HepG2 (cell line): ENCODE results near the gene SNRNP27. TPM values are rescaled to one million over a fixed set of nuclear protein-coding genes. Genes with fewer than 3 reads are reported as not detected.
A peak's percentile ranks its signal among the peaks of the same experiment; 100 is the strongest.

ENCODE experiments used
- ASH2L ChIP-seq: fragments of 300-600, 200-600 bp; sonication (generic); IDR thresholded peaks from 2 replicates; pipeline ENCODE4 v1.7.0; 2017; ENCODE audit warnings: low read depth, mild to moderate bottlenecking, moderate library complexity, mixed read lengths, low read length; ENCODE audit not compliant: insufficient read length
- ATF1 ChIP-seq: IDR thresholded peaks from 2 replicates; pipeline ENCODE4 v1.6.1; 2016; ENCODE audit warnings: mild to moderate bottlenecking, control low read depth
- CREB1 ChIP-seq, 2 experiments: fragments of 450-650 bp in 1 of 2; IDR thresholded peaks; 2 replicates each; pipeline ENCODE4 v1.6.1; 2016 to 2017; ENCODE audit warnings: control low read depth in 1 of 2, mild to moderate bottlenecking in 1 of 2, missing compliant biosample characterization in 1 of 2, missing genetic modification characterization in 1 of 2
- FOSL1 ChIP-seq: sonication (generic); formaldehyde crosslinking; IDR thresholded peaks from 2 replicates; pipeline ENCODE4 v1.9.0; 2021; ENCODE audit warnings: missing genetic modification reagents, borderline replicate concordance
- MEF2D ChIP-seq: sonication (generic); formaldehyde crosslinking; IDR thresholded peaks from 2 replicates; pipeline ENCODE4 v1.5.1; 2020; ENCODE audit warnings: mild to moderate bottlenecking, missing genetic modification reagents
- RCOR2 ChIP-seq: IDR thresholded peaks from 2 replicates; pipeline ENCODE4 v1.6.1; 2016; ENCODE audit warnings: missing biosample characterization, missing genetic modification reagents
- SMYD3 ChIP-seq: sonication (generic); formaldehyde crosslinking; IDR thresholded peaks from 2 replicates; pipeline ENCODE4 v1.8.1; 2023; ENCODE audit warnings: mild to moderate bottlenecking, missing genetic modification reagents
- SNAPC2 ChIP-seq: sonication (generic); formaldehyde crosslinking; IDR thresholded peaks from 2 replicates; pipeline ENCODE4 v1.8.1; 2022; ENCODE audit warnings: mild to moderate bottlenecking, missing genetic modification reagents
- YEATS4 ChIP-seq: sonication (generic); formaldehyde crosslinking; IDR thresholded peaks from 2 replicates; pipeline ENCODE4 v1.4.0; 2020; ENCODE audit warnings: missing genetic modification reagents, borderline replicate concordance
- ZNF333 ChIP-seq: sonication (generic); formaldehyde crosslinking; IDR thresholded peaks from 2 replicates; pipeline ENCODE4 v1.4.0; 2020; ENCODE audit warnings: mild to moderate bottlenecking, missing genetic modification reagents, borderline replicate concordance
- ZNF350 ChIP-seq: sonication (generic); formaldehyde crosslinking; IDR thresholded peaks from 2 replicates; pipeline ENCODE4 v1.4.0; 2020; ENCODE audit warnings: mild to moderate bottlenecking, low read depth, missing genetic modification reagents, borderline replicate concordance
- polyA plus RNA-seq, 8 experiments: library from polyadenylated mRNA; depleted of rRNA in 3 of 8; stranded (reverse) in 7 of 8; unstranded in 1 of 8; fragments of >200 nt; fragmentation: Illumina TruSeq in 4 of 8; extraction: Trizol in 4 of 8; gene quantifications; 2 replicates each; pipeline versions ENCODE4 v1.2.1 to v1.2.3, GENCODE V29; 2011 to 2016; ENCODE audit warnings: low read depth in 4 of 8, missing spikeins in 1 of 8, mixed read lengths in 1 of 8; ENCODE audit not compliant: insufficient read depth in 1 of 8
- total RNA-seq, 5 experiments: library from RNA; depleted of rRNA; stranded (reverse); fragments of >200 nt; fragmentation: Illumina TruSeq; extraction: Trizol; gene quantifications; 2 replicates each; pipeline ENCODE4 v1.2.3, GENCODE V29; 2016; ENCODE audit warnings: low read depth in 1 of 5
- TF ChIP-seq, protein P1 (sequence below): sonication (generic); formaldehyde crosslinking; IDR thresholded peaks from 2 replicates; pipeline ENCODE4 v1.5.1; 2020; ENCODE audit warnings: missing genetic modification reagents, mild to moderate bottlenecking, borderline replicate concordance
- TF ChIP-seq, protein P2 (sequence below): IDR thresholded peaks from 2 replicates; pipeline ENCODE4 v1.6.1; 2012; ENCODE audit warnings: inconsistent platforms
- TF ChIP-seq, protein P3 (sequence below): IDR thresholded peaks from 2 replicates; pipeline ENCODE4 v1.6.1; 2016; ENCODE audit warnings: low read depth, borderline replicate concordance
- TF ChIP-seq, protein P4 (sequence below): sonication (generic); formaldehyde crosslinking; IDR thresholded peaks from 2 replicates; pipeline ENCODE4 v1.4.0; 2020; ENCODE audit warnings: missing genetic modification reagents
- TF ChIP-seq, protein P5 (sequence below): sonication (generic); formaldehyde crosslinking; IDR thresholded peaks from 2 replicates; pipeline ENCODE4 v1.4.0; 2020; ENCODE audit warnings: missing genetic modification reagents
- TF ChIP-seq, protein P6 (sequence below): sonication (generic); formaldehyde crosslinking; IDR thresholded peaks from 2 replicates; pipeline ENCODE4 v1.4.0; 2020; ENCODE audit warnings: missing genetic modification reagents
- TF ChIP-seq, protein P7 (sequence below): sonication (generic); IDR thresholded peaks from 2 replicates; pipeline ENCODE4 v1.6.1; 2016; ENCODE audit warnings: low read depth, borderline replicate concordance

Gene SNRNP27
- total and polyA plus RNA-seq, 2 of the 13 experiments (the other 11 are each of a cell fraction or from before 2014, with no cell fraction given), result 49.8 to 54.6 TPM

DNA sequence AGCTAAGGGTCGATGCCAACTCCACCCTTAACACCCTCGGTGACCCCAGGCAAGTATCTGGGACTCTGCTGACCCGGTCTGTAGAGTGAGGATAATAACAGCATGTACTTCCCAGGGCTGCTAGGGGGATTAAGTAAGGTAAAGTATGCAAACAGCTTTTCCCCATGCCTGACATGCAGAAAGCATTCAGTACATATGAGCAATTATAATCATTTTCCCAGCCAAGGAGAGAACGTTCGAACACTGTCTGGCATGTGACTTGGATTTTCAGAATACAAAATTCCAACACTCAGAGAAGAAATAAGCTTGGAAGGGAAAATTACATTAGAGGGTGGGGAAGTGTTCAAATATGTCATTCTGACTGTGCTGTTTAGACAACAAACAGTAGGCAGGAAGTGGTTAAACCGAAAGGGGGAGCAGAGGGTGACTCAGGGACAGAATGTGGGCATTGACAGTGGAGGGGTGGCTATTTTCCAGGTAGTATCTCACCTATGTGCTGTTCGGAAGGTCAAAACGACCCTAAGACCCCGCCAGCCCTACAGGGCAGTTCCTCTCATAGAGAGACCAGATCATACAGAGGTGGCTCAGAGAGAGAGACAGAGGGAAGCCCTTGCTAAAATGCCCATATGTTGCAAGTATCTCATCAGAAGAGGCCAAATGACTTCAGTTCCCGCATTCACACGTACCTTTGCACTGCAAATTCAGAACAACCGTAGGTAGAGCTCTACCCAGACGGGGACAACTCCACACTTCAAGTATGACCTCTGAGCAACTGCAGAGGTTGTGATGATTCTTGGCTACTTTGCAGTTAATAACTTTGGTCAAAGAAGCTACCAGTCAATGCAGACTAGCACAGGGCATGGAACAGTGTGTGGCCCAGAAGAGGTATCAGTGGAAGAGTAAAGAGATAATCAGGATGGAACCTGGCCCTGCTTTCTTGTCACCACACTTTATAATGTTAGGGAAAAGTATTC is 52.9 kb downstream of the SNRNP27 start (continued):
- no peak for TF ChIP-seq CREB1 (IDR thresholded peaks at IDR 0.05)
- TF ChIP-seq CREB1 (CRISPR knock-in tag; IDR thresholded peaks at IDR 0.05), result 0 out of 2 replicates have a peak, but pooled peaks have one; percentile 29
- no peak for TF ChIP-seq FOSL1
- 0 out of 2 replicates have a peak, but pooled peaks have one; percentile 49 for TF ChIP-seq SMYD3
- 0 out of 2 replicates have a peak, but pooled peaks have one; percentile 23 for TF ChIP-seq MEF2D (CRISPR knock-in tag)
- peak; percentile 36; the same call in 1 of the 2 replicates for TF ChIP-seq ZNF350
- no peak for TF ChIP-seq ZNF333 (CRISPR knock-in tag)
- 0 out of 2 replicates have a peak, but pooled peaks have one; percentile 23 for TF ChIP-seq YEATS4 (CRISPR knock-in tag)
- TF ChIP-seq ASH2L, result peak; percentile 35
- 0 out of 2 replicates have a peak, but pooled peaks have one; percentile 33 for TF ChIP-seq ATF1 (CRISPR knock-in tag)
- TF ChIP-seq RCOR2 (CRISPR knock-in tag), result no peak; the same call in 1 of the 2 replicates
- TF ChIP-seq, protein P1, sequence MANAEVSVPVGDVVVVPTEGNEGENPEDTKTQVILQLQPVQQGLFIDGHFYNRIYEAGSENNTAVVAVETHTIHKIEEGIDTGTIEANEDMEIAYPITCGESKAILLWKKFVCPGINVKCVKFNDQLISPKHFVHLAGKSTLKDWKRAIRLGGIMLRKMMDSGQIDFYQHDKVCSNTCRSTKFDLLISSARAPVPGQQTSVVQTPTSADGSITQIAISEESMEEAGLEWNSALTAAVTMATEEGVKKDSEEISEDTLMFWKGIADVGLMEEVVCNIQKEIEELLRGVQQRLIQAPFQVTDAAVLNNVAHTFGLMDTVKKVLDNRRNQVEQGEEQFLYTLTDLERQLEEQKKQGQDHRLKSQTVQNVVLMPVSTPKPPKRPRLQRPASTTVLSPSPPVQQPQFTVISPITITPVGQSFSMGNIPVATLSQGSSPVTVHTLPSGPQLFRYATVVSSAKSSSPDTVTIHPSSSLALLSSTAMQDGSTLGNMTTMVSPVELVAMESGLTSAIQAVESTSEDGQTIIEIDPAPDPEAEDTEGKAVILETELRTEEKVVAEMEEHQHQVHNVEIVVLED (CRISPR knock-in tag), result peak; percentile 21; the same call in 1 of the 2 replicates
- TF ChIP-seq, protein P2, sequence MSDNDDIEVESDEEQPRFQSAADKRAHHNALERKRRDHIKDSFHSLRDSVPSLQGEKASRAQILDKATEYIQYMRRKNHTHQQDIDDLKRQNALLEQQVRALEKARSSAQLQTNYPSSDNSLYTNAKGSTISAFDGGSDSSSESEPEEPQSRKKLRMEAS, result 0 out of 2 replicates have a peak, but pooled peaks have one; percentile 3
- TF ChIP-seq, protein P3, sequence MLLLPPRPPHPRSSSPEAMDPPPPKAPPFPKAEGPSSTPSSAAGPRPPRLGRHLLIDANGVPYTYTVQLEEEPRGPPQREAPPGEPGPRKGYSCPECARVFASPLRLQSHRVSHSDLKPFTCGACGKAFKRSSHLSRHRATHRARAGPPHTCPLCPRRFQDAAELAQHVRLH, result no peak; the same call in 1 of the 2 replicates
- TF ChIP-seq, protein P4, sequence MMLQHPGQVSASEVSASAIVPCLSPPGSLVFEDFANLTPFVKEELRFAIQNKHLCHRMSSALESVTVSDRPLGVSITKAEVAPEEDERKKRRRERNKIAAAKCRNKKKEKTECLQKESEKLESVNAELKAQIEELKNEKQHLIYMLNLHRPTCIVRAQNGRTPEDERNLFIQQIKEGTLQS (CRISPR knock-in tag), result peak; percentile 74
- TF ChIP-seq, protein P5, sequence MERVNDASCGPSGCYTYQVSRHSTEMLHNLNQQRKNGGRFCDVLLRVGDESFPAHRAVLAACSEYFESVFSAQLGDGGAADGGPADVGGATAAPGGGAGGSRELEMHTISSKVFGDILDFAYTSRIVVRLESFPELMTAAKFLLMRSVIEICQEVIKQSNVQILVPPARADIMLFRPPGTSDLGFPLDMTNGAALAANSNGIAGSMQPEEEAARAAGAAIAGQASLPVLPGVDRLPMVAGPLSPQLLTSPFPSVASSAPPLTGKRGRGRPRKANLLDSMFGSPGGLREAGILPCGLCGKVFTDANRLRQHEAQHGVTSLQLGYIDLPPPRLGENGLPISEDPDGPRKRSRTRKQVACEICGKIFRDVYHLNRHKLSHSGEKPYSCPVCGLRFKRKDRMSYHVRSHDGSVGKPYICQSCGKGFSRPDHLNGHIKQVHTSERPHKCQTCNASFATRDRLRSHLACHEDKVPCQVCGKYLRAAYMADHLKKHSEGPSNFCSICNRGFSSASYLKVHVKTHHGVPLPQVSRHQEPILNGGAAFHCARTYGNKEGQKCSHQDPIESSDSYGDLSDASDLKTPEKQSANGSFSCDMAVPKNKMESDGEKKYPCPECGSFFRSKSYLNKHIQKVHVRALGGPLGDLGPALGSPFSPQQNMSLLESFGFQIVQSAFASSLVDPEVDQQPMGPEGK (CRISPR knock-in tag), result peak; percentile 67
- TF ChIP-seq, protein P6, sequence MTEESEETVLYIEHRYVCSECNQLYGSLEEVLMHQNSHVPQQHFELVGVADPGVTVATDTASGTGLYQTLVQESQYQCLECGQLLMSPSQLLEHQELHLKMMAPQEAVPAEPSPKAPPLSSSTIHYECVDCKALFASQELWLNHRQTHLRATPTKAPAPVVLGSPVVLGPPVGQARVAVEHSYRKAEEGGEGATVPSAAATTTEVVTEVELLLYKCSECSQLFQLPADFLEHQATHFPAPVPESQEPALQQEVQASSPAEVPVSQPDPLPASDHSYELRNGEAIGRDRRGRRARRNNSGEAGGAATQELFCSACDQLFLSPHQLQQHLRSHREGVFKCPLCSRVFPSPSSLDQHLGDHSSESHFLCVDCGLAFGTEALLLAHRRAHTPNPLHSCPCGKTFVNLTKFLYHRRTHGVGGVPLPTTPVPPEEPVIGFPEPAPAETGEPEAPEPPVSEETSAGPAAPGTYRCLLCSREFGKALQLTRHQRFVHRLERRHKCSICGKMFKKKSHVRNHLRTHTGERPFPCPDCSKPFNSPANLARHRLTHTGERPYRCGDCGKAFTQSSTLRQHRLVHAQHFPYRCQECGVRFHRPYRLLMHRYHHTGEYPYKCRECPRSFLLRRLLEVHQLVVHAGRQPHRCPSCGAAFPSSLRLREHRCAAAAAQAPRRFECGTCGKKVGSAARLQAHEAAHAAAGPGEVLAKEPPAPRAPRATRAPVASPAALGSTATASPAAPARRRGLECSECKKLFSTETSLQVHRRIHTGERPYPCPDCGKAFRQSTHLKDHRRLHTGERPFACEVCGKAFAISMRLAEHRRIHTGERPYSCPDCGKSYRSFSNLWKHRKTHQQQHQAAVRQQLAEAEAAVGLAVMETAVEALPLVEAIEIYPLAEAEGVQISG, result 0 out of 2 replicates have a peak, but pooled peaks have one; percentile 38
- TF ChIP-seq, protein P7, sequence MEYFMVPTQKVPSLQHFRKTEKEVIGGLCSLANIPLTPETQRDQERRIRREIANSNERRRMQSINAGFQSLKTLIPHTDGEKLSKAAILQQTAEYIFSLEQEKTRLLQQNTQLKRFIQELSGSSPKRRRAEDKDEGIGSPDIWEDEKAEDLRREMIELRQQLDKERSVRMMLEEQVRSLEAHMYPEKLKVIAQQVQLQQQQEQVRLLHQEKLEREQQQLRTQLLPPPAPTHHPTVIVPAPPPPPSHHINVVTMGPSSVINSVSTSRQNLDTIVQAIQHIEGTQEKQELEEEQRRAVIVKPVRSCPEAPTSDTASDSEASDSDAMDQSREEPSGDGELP, result no peak; the same call in 1 of the 2 replicates
- TF ChIP-seq SNAPC2 (CRISPR knock-in tag), result 0 out of 2 replicates have a peak, but pooled peaks have one; percentile 35
